B cell (primary cell): ENCODE measurements around the gene BRIP1.

Experiments used
- CTCF ChIP-seq: fragments of 200-600 bp; IDR thresholded peaks from one replicate; pipeline ENCODE4 v1.8.0; 2022; ENCODE audit warnings: antibody characterized with exemption, mild to moderate bottlenecking
- EZH2 ChIP-seq: IDR thresholded peaks from 2 replicates; pipeline ENCODE4 v1.6.1; 2012; ENCODE audit warnings: borderline replicate concordance, low read depth, mild to moderate bottlenecking, moderate library complexity, low read length; ENCODE audit not compliant: insufficient read depth, poor library complexity, severe bottlenecking

DNA sequence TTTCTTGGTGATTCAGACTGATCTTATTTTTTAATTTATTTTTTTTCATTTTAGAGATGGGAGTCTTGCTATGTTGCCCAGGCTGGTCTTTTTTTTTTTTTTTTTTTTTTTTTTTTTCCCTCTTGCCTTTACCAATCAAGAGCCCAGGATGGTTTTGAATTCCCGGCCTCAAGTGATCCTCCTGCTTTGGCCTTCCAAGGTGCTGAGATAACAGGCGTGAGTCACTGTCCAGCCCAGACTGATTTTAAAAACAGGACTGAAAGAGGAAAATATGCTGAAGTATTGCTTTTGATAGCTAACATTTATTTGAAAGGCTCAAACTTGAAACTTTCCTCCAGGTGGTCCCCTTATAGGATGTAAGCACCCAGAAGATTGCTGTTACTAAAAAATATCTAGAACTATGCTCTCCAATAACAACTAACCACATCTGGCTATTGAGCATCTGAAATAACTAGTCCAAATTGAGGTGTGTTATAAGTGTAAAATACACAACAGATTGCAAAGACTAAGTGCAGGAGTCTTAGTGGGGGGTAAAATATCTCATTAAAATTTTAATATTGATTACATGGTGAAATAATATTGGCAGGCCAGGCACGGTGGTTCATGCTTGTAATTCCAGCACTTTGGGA, 15.8 kb upstream of the BRIP1 start:
- TF ChIP-seq CTCF (no peak), EZH2 (no peak)
